ENCODE results near the gene CD79A.

The CD79A gene

GRCh38 chr19:41918653-41919244, 41.7 kb downstream of the CD79A start:
- DNase-seq (ENCODE audit: low spot score) = no peak

- no peak for DNase-seq (ENCODE audit: low spot score)
These were observed 43.1 kb downstream of the CD79A start for GRCh38 chr19:41919948-41920712.

GRCh38 chr19:41920882-41921576, 44.0 kb downstream of the CD79A start:
- DNase-seq (ENCODE audit: low spot score) = no peak

GRCh38 chr19:41921577-41922576, 44.8 kb downstream of the CD79A start:
- no peak for DNase-seq (ENCODE audit: low spot score)

- no peak for DNase-seq (ENCODE audit: low spot score)
These were observed 45.5 kb downstream of the CD79A start for GRCh38 chr19:41922585-41922984.

GRCh38 chr19:41923045-41923788, 46.1 kb downstream of the CD79A start:
- no peak for DNase-seq (ENCODE audit: low spot score)

- DNase-seq (ENCODE audit: low spot score) = no peak
These were observed 47.4 kb downstream of the CD79A start for GRCh38 chr19:41924151-41925145.

GRCh38 chr19:41925208-41926003, 48.3 kb downstream of the CD79A start:
- no peak for DNase-seq (ENCODE audit: low spot score)

- no peak for DNase-seq (ENCODE audit: low spot score)
These were observed 49.1 kb downstream of the CD79A start for GRCh38 chr19:41926028-41926762.

GRCh38 chr19:41926763-41927496, 49.9 kb downstream of the CD79A start:
- DNase-seq (ENCODE audit: low spot score) = no peak

GRCh38 chr19:41927497-41928192, 50.6 kb downstream of the CD79A start:
- peak; percentile 68 for DNase-seq (ENCODE audit: low spot score)

GRCh38 chr19:41928221-41928683, 51.2 kb downstream of the CD79A start, which contains the start of gene ERFL:
Gene ERFL, minus strand, starts transcription at chr19:41928449. Its CDS starts 15,530 bp downstream, at chr19:41912919.
- no peak for DNase-seq (ENCODE audit: low spot score)

GRCh38 chr19:41928754-41929535, 51.9 kb downstream of the CD79A start:
- peak; percentile 55 for DNase-seq (ENCODE audit: low spot score)

- no peak for DNase-seq (ENCODE audit: low spot score)
These were observed 52.5 kb downstream of the CD79A start for GRCh38 chr19:41929536-41930071.

GRCh38 chr19:41930322-41930722, 53.2 kb downstream of the CD79A start:
- no peak for DNase-seq (ENCODE audit: low spot score)

Measured in germinal center (tissue), 1 donor.